NCI-H1436 (cell line): ENCODE data around the gene SAE1.
"Not testable (repeated sequence)": the region's sequence is repeated elsewhere in the genome, so short reads cannot be mapped to it uniquely, and the experiment has no call there.

Experiments used
- DNase-seq: peaks from one replicate; lab custom pipeline; 2025; lab: John Stamatoyannopoulos, UW

The SAE1 gene

DNA sequence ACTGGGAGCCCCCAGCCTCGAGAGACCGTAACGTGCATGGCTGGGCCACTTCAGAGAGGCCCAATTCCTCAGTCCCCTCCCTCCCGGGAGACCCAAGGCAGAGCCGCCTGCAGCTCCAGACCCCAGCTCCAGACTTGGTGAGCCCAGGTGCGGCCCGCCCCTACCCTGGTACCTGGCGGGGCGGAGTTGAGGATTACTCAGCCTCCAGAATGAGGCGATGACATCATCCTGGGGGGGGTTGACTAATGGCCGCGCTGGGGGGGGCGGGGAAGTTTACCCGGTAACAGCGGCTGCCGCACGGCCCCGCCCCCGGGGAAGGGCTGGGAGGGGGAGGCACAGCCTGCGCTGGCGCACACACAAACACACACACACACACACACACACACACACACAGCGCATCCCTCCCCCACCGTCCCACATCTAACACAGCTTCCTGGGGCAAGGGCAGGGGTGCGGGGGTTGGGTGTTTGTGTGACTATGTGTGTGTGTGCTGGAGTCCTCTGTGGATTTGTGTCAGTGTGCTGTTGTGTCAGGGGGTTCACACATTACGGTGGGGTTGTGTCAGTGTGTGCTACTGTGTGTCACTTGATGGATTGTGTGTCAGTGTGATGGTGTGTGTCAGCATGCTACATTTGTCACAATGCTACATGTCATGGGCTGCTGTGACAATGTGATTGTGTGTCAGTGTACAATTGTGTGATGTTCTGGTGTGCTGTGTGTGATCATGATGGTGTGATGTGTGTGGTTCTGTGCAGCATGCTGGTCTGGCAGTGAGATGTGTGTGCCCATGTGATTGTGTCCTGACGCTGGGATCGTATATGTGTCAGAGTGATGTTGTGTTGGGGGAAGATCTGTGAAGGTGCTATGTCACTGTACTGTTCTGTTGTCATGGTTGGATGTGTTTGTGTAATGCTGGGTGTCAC is 110.6 kb downstream of the SAE1 start:
- peak; percentile 90 for DNase-seq

- no peak for DNase-seq
These were observed 111.4 kb downstream of the SAE1 start for GRCh38 chr19:47241919-47242577.

DNA sequence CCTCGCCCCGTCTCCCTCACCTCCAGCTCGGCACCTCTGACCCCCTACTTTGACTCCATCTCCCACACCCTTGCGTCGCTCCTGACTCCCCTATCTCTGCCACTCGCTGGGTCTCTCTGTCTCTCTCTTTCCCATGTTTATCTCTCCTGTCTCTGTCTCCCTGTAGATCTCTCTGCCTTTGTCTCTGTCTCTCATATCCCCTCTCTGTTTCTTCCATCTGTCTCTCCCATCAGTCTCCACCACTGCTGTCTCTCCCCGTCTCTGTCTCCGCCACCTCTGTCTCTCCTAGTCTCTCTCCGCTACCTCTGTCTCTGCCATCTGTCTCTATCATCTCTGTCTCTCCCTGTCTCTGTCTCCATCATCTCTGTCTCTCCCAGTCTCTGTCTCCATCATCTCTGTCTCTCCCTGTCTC is 112.7 kb downstream of the SAE1 start:
- DNase-seq = no peak

GRCh38 chr19:47243776-47244547 is 113.3 kb downstream of the SAE1 start:
- peak; percentile 90 for DNase-seq

DNA sequence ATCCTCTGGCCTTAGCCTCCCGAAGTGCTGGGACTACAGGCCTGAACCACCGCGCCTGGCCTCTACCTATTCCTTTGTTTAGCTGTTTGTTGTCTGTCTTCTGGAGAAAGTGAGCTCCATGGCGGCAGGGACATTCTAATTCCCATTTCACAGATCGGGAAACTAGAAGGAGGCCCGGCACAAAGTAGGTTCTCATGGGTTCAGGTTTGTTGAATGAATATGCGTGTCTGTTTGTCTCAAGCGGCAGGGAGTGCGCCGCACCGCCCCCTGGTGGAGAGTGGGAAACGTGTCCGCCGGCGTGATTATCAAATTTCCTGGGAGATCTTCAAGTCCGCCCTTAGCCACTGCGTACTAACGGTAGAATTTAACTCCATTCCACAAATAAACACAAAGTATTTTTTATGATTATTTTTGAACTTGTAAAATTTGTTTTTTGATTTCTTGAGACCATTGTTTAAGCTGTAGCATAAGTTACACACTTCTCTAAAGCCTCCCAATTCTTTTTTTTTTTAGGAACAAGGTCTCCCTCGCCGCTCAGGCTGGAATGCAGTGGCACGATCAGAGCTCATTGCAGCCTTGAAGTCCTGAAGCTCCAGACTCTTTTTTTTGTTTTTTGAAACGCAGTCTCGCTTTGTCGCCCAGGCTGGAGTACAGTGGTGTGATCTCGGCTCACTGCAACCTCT is 116.8 kb downstream of the SAE1 start:
- DNase-seq = peak; percentile 49

DNA sequence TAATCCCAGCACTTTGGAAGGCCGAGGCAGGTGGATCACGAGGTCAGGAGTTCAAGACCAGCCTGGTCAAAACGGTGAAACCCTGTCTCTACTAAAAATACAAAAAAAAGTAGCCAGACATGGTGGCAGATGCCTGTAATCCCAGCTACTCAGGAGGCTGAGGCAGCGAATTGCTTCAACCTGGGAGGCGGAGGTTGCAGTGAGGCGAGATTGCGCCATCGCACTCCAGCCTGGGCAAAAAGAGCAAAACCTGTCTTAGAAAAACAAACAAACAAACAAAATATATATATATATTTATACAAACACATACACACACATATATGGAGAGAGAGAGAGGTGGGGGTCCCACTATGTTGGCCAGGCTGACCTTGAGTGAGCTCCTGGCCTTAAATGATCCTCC is 122.4 kb downstream of the SAE1 start:
- not testable (repeated sequence) for DNase-seq

- DNase-seq = no peak
These were observed 122.8 kb downstream of the SAE1 start for GRCh38 chr19:47253467-47253881.

DNA sequence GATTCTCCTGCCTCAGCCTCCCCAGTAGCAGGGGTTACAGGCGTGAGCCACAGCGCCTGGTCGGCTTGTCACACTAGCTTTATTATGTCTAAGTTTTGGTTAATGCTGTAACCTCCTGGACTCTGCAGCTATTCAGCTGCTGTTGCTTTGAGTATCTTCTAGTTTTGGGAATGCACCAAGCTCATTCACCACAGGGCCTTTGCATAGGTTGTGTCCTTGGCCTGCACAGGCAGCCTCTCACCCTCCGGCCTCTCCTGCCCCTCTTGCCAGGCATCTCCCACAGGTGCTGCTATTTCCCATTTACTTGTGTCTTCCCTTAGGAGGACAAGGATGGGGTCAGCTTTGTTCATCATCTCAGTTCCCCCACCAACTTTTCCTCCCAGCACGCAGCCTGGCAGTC is 123.3 kb downstream of the SAE1 start:
- DNase-seq = no peak

GRCh38 chr19:47255879-47256692 is 125.5 kb downstream of the SAE1 start, which contains the start of gene CCDC9:
CCDC9 (plus strand) TSS chr19:47256525; CDS start chr19:47258401, 1,876 bp downstream.
- peak; percentile 97 for DNase-seq

- peak; percentile 100 for DNase-seq
These were observed 126.2 kb downstream of the SAE1 start for GRCh38 chr19:47256693-47257410.

DNA sequence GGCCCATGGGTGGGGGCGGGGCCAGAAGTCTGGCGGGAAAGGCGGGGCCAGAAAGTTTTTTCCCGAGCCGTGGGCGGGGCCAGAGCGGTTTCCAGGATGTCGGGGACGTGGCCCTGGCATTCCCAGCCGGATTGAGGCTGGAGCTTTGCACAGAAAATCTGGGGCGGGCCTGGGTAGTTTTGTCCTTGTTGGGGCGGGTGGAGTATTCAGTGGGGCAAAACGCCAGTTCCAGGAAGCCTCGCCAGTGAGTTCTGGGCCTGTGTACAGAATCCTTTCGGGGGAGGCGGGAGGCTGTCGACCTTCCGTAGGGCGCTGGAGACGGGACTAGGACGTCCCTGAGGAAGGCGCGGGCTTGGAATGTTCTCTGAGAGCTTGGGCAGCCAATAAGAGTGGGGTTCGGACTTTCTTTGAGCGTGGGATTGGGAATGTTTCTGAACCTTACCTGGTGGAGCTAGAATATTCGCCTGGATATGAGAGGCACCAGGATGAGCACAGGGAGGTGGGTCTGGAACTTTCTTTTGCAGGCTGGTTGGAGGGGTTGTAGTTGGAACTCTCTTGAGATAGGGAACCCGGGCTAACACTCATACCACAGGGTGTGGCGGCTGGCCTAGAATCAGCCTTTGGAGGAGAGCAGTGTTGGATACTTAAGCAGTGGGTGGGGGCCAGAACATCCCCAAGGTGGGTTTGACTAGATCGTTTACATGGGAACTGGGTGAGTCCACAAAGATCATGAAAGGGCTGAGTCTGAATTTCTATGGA is 127.0 kb downstream of the SAE1 start:
- DNase-seq = no peak

DNA sequence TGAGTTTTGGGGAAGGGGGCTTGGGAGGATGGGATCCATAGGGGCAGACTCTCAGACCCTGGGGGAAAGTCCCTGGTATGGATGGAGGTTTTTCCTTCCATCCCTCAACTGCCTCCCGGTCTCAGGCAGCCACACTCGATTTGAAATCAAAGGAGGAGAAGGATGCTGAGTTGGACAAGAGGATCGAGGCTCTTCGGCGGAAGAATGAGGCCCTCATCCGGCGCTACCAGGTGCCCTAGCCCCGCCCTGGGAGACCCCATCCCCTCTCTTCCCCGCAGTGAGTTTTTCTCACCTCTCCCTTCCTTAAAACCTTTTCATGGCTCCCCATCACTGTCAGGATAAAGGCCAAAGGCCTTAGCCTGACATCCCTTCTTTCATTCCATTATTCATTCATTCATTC is 127.8 kb downstream of the SAE1 start:
- no peak for DNase-seq

DNA sequence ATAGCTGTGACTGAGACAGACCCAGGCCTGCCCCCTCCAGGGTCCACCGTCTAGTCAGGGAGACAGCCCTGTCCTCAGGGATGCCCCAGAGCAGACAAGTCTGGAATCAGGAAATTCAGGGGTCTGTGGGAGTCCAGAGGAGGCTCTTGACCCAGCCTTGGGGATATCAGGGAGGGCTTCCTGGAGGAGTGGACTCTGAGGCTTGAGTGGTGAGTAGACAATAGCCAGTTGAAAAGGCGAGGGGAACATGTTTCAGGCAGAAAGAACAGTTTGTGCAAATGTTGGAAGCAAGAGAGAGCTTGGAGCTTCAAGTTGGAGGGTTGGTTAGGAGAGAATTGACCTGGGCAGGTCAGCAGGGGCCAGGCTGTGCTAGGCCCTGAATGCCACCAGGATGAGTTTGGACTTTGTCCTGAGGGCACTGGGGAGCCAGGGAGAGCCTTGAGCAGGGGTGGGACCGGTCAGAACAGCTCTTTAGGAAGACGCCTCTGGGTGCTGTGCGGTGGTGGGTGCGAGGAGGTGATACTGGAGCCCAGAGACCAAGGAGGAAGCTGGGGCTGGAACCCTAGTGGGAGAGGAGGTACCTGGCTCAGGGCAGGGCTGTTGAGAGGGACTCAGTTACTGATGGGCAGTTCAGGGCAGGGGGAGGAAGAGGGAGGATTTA is 128.4 kb downstream of the SAE1 start:
- DNase-seq = no peak
